ENCODE measurements around the gene TGFBR3.

Gene TGFBR3

DNA sequence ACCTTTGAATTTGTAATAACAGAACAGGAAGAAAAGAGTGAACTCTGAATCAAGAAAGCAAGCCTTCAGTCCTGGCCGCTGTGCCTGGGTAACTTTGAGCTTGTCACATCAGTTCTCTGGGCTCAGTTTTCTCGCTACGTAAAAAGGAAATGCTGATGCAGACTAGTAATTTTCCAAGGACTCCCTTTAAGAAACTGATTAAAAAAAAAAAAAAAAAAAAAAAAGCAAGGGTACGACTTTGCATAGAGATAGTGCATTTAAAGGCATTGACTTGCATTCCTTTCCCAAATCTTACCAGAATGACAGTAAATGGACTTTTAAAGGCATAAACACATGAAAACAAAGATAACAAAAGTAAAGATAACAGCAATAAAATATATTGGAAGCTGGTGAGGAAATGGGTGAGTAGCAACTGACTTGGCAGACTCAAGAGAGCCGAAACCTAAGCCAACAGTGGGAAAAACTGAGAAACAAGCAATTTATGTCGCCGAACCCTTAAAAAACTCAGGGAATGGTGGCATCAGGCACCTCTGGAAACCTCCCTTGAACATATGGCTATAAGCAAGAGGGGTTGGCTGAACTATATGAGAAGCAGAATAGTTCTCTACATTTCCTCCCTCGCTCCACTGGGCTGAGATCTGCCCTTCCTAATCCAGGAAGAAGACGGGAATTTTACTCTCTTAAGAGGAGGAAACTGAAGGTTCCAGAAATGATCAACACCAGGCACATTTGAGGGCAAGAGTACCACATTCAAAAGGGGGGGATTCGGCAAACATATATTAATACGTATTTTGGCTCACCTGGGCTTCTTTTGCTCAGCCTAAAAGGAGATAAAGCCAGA, 196.1 kb downstream of the TGFBR3 start:
- ATAC-seq (ENCODE audit: insufficient read depth, low read depth) (no peak), DNase-seq (no peak)
- no peak overlapping the region for H3K27ac ChIP-seq (ENCODE audit: low read length)
- H3K79me2 ChIP-seq (ENCODE audit: insufficient read depth, low read length), result no peaks in the 10 kb centered on the region
- H3K4me1 ChIP-seq (ENCODE audit: insufficient read depth, low read length), result no peaks in the 10 kb centered on the region
- no peak overlapping the region for H3K4me2 ChIP-seq (ENCODE audit: insufficient read depth, low read length)
- H3K4me3 ChIP-seq (ENCODE audit: low read depth in 1 of 2, low read length in 2 of 2), result no peak overlapping the region
- TF ChIP-seq, protein P1, sequence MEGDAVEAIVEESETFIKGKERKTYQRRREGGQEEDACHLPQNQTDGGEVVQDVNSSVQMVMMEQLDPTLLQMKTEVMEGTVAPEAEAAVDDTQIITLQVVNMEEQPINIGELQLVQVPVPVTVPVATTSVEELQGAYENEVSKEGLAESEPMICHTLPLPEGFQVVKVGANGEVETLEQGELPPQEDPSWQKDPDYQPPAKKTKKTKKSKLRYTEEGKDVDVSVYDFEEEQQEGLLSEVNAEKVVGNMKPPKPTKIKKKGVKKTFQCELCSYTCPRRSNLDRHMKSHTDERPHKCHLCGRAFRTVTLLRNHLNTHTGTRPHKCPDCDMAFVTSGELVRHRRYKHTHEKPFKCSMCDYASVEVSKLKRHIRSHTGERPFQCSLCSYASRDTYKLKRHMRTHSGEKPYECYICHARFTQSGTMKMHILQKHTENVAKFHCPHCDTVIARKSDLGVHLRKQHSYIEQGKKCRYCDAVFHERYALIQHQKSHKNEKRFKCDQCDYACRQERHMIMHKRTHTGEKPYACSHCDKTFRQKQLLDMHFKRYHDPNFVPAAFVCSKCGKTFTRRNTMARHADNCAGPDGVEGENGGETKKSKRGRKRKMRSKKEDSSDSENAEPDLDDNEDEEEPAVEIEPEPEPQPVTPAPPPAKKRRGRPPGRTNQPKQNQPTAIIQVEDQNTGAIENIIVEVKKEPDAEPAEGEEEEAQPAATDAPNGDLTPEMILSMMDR (IDR thresholded peaks at IDR 0.05; ENCODE audit: borderline replicate concordance, extremely low read depth, low read length, poor library complexity, severe bottlenecking), result no peak
- H3K27me3 ChIP-seq (ENCODE audit: insufficient read depth, low read length, poor library complexity), result no peaks in the 10 kb centered on the region
- no peak overlapping the region for H2AFZ ChIP-seq (ENCODE audit: low read depth, low read length)
- H3K9ac ChIP-seq (ENCODE audit: low read depth, low read length), result no peak overlapping the region
- H3K36me3 ChIP-seq (ENCODE audit: insufficient read depth, low read length), result no peaks in the 10 kb centered on the region
- H4K20me1 ChIP-seq (ENCODE audit: insufficient read depth, low read length), result no peaks in the 10 kb centered on the region
- no peaks in the 10 kb centered on the region for H3K9me3 ChIP-seq (ENCODE audit: insufficient read depth, low read length, severe bottlenecking)

DNA sequence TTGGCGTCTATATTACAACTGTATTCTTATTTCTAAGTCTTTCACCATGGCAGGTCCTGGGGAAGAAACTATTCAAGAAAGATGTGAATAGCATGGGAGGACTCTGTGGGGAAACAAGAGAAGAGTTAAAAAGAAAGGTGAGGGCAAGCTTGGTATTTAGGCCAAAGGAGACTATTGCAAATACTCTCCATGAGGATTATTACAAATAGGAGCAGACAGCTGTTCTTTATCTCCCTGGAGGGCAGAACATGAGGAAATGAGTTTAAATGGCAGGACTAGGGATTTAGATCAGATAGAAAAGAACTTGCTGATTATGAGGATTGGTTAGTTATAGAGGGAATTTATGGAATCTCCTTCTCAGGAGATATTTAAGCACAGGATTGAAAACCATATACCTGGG, 198.5 kb downstream of the TGFBR3 start:
- Histone ChIP-seq H3K9me3 (ENCODE audit: insufficient read depth, low read length, severe bottlenecking) (no peaks in the 10 kb centered on the region), H3K79me2 (ENCODE audit: insufficient read depth, low read length) (no peaks in the 10 kb centered on the region), H3K4me1 (ENCODE audit: insufficient read depth, low read length) (0 out of 2 replicates have a peak, but pooled peaks cover 2% of the 10 kb centered on the region), H3K9ac (ENCODE audit: low read depth, low read length) (no peak overlapping the region), H4K20me1 (ENCODE audit: insufficient read depth, low read length) (no peaks in the 10 kb centered on the region), H3K4me2 (ENCODE audit: insufficient read depth, low read length) (no peak overlapping the region), H3K36me3 (ENCODE audit: insufficient read depth, low read length) (no peaks in the 10 kb centered on the region), H2AFZ (ENCODE audit: low read depth, low read length) (no peak overlapping the region), H3K27ac (ENCODE audit: low read length) (no peak overlapping the region), H3K27me3 (ENCODE audit: insufficient read depth, low read length, poor library complexity) (no peaks in the 10 kb centered on the region), H3K4me3 (ENCODE audit: low read depth in 1 of 2, low read length in 2 of 2) (no peak overlapping the region)
- TF ChIP-seq EZH2 (IDR thresholded peaks at IDR 0.05; ENCODE audit: borderline replicate concordance, low read depth, low read length, severe bottlenecking), result no peak
- TF ChIP-seq, protein P1 (IDR thresholded peaks at IDR 0.05; ENCODE audit: borderline replicate concordance, extremely low read depth, low read length, poor library complexity, severe bottlenecking), result no peak
- DNase-seq (no peak), ATAC-seq (ENCODE audit: insufficient read depth, low read depth) (no peak)

DNA sequence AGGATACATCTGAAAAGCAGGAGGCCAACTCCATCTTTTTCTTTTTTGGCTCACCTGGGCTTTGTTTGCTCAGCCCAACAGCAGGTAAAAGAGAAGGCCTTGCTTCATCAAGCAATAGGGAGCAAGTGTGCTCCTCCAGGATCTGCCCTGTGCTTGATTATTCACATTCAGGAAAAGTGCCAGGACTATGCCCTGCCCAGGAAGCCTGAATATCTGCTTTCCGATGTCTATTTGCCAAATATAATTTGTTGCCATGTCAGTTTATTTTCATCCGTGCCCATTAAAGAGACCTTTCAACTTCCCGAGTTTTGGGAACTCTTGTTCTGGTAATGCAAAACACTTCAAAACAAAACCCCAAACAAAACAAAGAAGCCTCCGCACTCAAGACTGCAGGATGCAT, 200.0 kb downstream of the TGFBR3 start:
- no peaks in the 10 kb centered on the region for H3K27me3 ChIP-seq (ENCODE audit: insufficient read depth, low read length, poor library complexity)
- 0 out of 2 replicates have a peak, but pooled peaks cover 2% of the 10 kb centered on the region for H3K4me1 ChIP-seq (ENCODE audit: insufficient read depth, low read length)
- TF ChIP-seq EZH2 (IDR thresholded peaks at IDR 0.05; ENCODE audit: borderline replicate concordance, low read depth, low read length, severe bottlenecking), result no peak
- TF ChIP-seq, protein P1 (IDR thresholded peaks at IDR 0.05; ENCODE audit: borderline replicate concordance, extremely low read depth, low read length, poor library complexity, severe bottlenecking), result no peak
- ATAC-seq (ENCODE audit: insufficient read depth, low read depth) (no peak), DNase-seq (no peak)
- no peaks in the 10 kb centered on the region for H3K79me2 ChIP-seq (ENCODE audit: insufficient read depth, low read length)
- no peak overlapping the region for H3K9ac ChIP-seq (ENCODE audit: low read depth, low read length)
- no peaks in the 10 kb centered on the region for H3K36me3 ChIP-seq (ENCODE audit: insufficient read depth, low read length)
- H3K27ac ChIP-seq (ENCODE audit: low read length), result no peak overlapping the region
- H3K9me3 ChIP-seq (ENCODE audit: insufficient read depth, low read length, severe bottlenecking), result no peaks in the 10 kb centered on the region
- H4K20me1 ChIP-seq (ENCODE audit: insufficient read depth, low read length), result no peaks in the 10 kb centered on the region
- H2AFZ ChIP-seq (ENCODE audit: low read depth, low read length), result no peak overlapping the region
- H3K4me3 ChIP-seq (ENCODE audit: low read depth in 1 of 2, low read length in 2 of 2), result no peak overlapping the region
- H3K4me2 ChIP-seq (ENCODE audit: insufficient read depth, low read length), result no peak overlapping the region

Measured in DND-41 (cell line).